HFFc6 (cell line): Measurements from ENCODE around the gene PMFBP1. TPM values are rescaled to one million over a fixed set of nuclear protein-coding genes. Genes with fewer than 3 reads are reported as not detected.

ENCODE experiments used
- DNase-seq: peaks from one replicate; pipeline ENCODE4 v3.0.0-alpha.2; 2018
- H3K27ac Mint-ChIP-seq: 2 replicates; pipeline ENCODE4 v1.8.0; 2020; ENCODE audit warnings: mild to moderate bottlenecking, mixed read lengths
- H3K27me3 Mint-ChIP-seq: 2 replicates; pipeline ENCODE4 v1.8.0; 2021; ENCODE audit warnings: mild to moderate bottlenecking, moderate library complexity, mixed read lengths; ENCODE audit not compliant: insufficient read depth
- H3K36me3 Mint-ChIP-seq: 2 replicates; pipeline ENCODE4 v1.8.0; 2021; ENCODE audit warnings: low read depth, mixed read lengths
- H3K4me1 Mint-ChIP-seq: 2 replicates; pipeline ENCODE4 v1.8.0; 2020; ENCODE audit warnings: low read depth, mixed read lengths
- H3K4me3 Mint-ChIP-seq: 2 replicates; pipeline ENCODE4 v1.8.0; 2020; ENCODE audit warnings: mild to moderate bottlenecking, moderate library complexity, mixed read lengths
- H3K9me3 Mint-ChIP-seq: 2 replicates; pipeline ENCODE4 v1.8.0; 2020; ENCODE audit warnings: mild to moderate bottlenecking, mixed read lengths
- CTCF ChIP-seq: fragments of 200-600 bp; sonication (generic); IDR thresholded peaks from 2 replicates; pipeline ENCODE4 v1.5.0; 2021; ENCODE audit warnings: antibody characterized with exemption, mild to moderate bottlenecking
- total RNA-seq, 6 experiments: library from RNA; stranded (reverse); fragmentation: NEBNext Ultra II Directional; extraction: Animal tissue kit (Norgen Biotek cat#: 25700); gene quantifications; 2 replicates in 1 of 6; 3 replicates in 5 of 6; pipeline ENCODE4 v1.2.3, GENCODE V29; 2021

Gene PMFBP1
- total RNA-seq, 6 experiments from 2014 or later, result 0.07 to 0.31 TPM; not detected in 4

DNA sequence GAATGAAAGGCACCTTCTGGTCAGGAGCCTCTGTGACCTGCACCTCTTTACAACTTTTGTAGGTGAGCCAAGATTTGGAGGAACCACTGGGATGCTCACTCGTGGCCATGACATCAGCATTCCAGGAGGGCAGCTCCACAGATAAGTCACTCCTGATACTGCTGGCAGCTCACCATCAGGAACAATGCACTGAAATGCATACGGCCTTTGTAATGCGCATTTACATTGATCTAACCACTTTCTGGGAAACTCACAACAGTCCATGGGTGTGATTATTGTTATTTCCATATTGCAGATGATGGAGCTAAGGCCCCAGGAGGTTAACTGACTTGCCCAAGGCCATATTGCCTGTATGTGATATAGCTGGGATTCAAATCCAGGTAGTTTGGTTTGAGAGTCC lies 34.3 kb upstream of the PMFBP1 start:
- H3K9me3 Mint-ChIP-seq, result no peaks in the 10 kb centered on the region

DNA sequence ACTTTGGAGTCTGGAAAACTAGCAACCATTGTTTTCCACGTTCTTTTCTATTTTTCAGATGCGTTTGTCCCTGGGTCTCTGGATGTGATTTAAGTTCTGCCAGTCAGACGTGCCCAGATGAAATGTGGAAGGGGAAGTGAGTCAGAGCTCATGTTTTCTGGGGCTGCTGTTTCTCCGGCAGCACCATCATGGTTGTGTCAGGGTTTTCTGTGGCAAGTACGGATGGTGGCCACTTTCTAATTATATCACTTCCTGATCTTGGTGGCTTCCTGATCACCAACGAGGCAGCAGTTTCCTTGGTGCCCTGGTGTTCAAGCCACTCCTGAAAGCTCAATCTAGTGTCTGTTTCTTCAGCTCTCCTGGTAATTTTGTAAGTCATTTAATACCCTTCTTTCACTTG lies 31.4 kb upstream of the PMFBP1 start:
- H3K27ac Mint-ChIP-seq, result peak overlapping the region; percentile 81
- no peak for TF ChIP-seq CTCF
- H3K36me3 Mint-ChIP-seq, result no peaks in the 10 kb centered on the region
- peaks cover 1% of the 10 kb centered on the region; the same call in 1 of the 2 replicates for H3K27me3 Mint-ChIP-seq
- peaks cover 27% of the 10 kb centered on the region for H3K4me1 Mint-ChIP-seq
- DNase-seq, result peak; percentile 30
- H3K4me3 Mint-ChIP-seq, result peak overlapping the region; percentile 67
- H3K9me3 Mint-ChIP-seq, result no peaks in the 10 kb centered on the region

More for the DNA sequence above, 34.3 kb upstream of the PMFBP1 start:
- H3K27ac Mint-ChIP-seq, result no peak overlapping the region
- TF ChIP-seq CTCF, result no peak
- peaks cover 25% of the 10 kb centered on the region for H3K4me1 Mint-ChIP-seq
- no peaks in the 10 kb centered on the region for H3K27me3 Mint-ChIP-seq
- DNase-seq, result no peak
- no peak overlapping the region for H3K4me3 Mint-ChIP-seq
- H3K36me3 Mint-ChIP-seq, result no peaks in the 10 kb centered on the region

GRCh38 chr16:72202014-72202413 lies 30.1 kb upstream of the PMFBP1 start:
- Mint-ChIP-seq H3K4me3 (no peak overlapping the region), H3K36me3 (no peaks in the 10 kb centered on the region), H3K27me3 (peaks cover 3% of the 10 kb centered on the region; the same call in 1 of the 2 replicates), H3K4me1 (peaks cover 36% of the 10 kb centered on the region), H3K9me3 (no peaks in the 10 kb centered on the region), H3K27ac (no peak overlapping the region)
- TF ChIP-seq CTCF, result no peak
- DNase-seq, result no peak

DNA sequence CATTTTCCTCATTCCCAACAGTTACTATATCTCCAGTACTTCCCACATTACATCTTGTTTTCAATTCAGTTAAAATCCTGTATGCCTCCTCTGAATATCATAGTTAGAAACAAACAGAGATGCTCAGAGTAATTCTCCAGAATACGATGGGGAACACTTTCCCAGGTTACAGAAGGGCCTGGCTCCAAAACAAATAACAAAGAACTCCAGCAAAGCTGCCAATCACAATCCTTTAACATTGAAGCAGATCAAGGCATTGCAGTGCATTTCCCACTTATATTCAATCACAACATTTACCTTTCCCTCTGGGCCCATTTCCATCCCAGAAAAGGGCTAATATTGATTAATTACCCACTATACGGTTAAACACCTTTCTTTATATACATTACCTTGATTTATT lies 29.4 kb upstream of the PMFBP1 start:
- Mint-ChIP-seq H3K27ac (no peak overlapping the region), H3K27me3 (peaks cover 3% of the 10 kb centered on the region; the same call in 1 of the 2 replicates), H3K4me1 (peaks cover 36% of the 10 kb centered on the region), H3K9me3 (no peaks in the 10 kb centered on the region), H3K4me3 (no peak overlapping the region), H3K36me3 (no peaks in the 10 kb centered on the region)
- DNase-seq, result no peak
- no peak for TF ChIP-seq CTCF

DNA sequence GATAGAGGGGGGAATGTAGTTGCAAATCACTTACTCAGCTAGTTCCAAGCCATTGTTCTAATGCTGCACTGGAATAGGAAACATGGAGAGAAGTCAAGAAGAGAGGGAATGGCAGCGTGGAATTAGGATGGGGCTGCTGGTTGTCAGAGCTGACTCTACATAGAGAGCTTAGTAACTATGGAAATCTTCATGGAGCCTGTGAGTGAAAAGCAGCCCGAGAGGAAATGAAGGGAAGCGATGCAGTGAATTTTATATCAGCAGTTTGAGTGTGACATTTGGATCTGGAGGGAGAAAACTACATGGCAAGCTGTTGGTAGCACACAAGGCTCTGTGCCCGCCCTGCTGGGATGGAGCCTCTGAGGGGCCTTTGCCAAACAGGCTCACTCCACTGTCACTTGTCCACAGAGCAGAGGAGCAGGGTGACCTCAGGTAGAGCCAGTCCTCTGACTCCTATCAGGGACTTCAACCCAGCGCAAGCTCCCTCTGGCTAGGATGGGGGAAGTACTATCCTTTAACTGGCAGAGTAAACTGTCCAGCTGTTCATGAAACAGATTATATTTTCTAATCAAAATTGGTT lies 27.9 kb upstream of the PMFBP1 start:
- Mint-ChIP-seq H3K27ac (no peak overlapping the region), H3K9me3 (no peaks in the 10 kb centered on the region), H3K4me1 (peaks cover 36% of the 10 kb centered on the region), H3K36me3 (no peaks in the 10 kb centered on the region), H3K27me3 (peaks cover 3% of the 10 kb centered on the region; the same call in 1 of the 2 replicates), H3K4me3 (no peak overlapping the region)
- TF ChIP-seq CTCF, result no peak
- no peak for DNase-seq
